Lung (tissue), 12 donors: ENCODE data around the gene MRC2. TPM values are rescaled to one million over a fixed set of nuclear protein-coding genes. Genes with fewer than 3 reads are reported as not detected.

Source experiments
- ATAC-seq: fragments of 200-7000 bp; cut with Tn5 transposase; one replicate; pipeline ENCODE4 v1.9.1; 2020; ENCODE audit warnings: moderate number of reproducible peaks; ENCODE audit not compliant: insufficient read depth, low FRiP score
- DNase-seq, 3 donors: peaks; one replicate each; pipeline ENCODE4 v3.0.0-alpha.2; 2013 to 2017
- H3K27ac ChIP-seq, 2 donors: one replicate each; pipeline ENCODE4 v1.5.1; 2013; ENCODE audit warnings: mild to moderate bottlenecking in 2 of 2, moderate library complexity in 2 of 2, control low read depth in 1 of 2, inconsistent platforms in 1 of 2, low read depth in 1 of 2, low read length in 1 of 2
- H3K27me3 ChIP-seq, 3 donors: one replicate each; pipeline ENCODE4 v1.5.1; 2013; ENCODE audit warnings: low read length in 2 of 3; ENCODE audit not compliant: control insufficient read depth in 3 of 3, insufficient read depth in 3 of 3
- H3K36me3 ChIP-seq, 4 donors: one replicate each; pipeline ENCODE4 v1.5.1; 2013; ENCODE audit warnings: low read length in 4 of 4, mild to moderate bottlenecking in 1 of 4, moderate library complexity in 1 of 4; ENCODE audit not compliant: control insufficient read depth in 4 of 4, insufficient read depth in 4 of 4
- H3K4me1 ChIP-seq, 5 donors: one replicate each; pipeline ENCODE4 v1.5.1; 2013; ENCODE audit warnings: low read length in 5 of 5, mild to moderate bottlenecking in 2 of 5, moderate library complexity in 1 of 5; ENCODE audit not compliant: control insufficient read depth in 5 of 5, insufficient read depth in 5 of 5
- H3K4me3 ChIP-seq: one replicate; pipeline ENCODE4 v1.5.1; 2013; ENCODE audit warnings: mild to moderate bottlenecking, control low read depth, moderate library complexity
- H3K9ac ChIP-seq, 2 donors: one replicate each; pipeline ENCODE4 v1.5.1; 2013; ENCODE audit warnings: low read length in 2 of 2, control low read depth in 1 of 2; ENCODE audit not compliant: insufficient read depth in 1 of 2
- H3K9me3 ChIP-seq, 4 donors: one replicate each; pipeline ENCODE4 v1.5.1; 2013; ENCODE audit warnings: low read length in 3 of 4, mild to moderate bottlenecking in 1 of 4, moderate library complexity in 1 of 4; ENCODE audit not compliant: control insufficient read depth in 4 of 4, insufficient read depth in 3 of 4
- WGBS, 2 donors: extraction: QIAGEN DNeasy Blood & Tissue Kit; methylation state at CpG; one replicate each; pipeline ENCODE4 v1.1.7; 2013; 5-methylcytosine and 5-hydroxymethylcytosine counted together
- polyA plus RNA-seq, 2 donors: library from polyadenylated mRNA; stranded (reverse); fragments of 200-250 nt; gene quantifications; one replicate each; pipeline ENCODE4 v1.2.1, GENCODE V29; 2013
- total RNA-seq, 2 donors: library from RNA; depleted of rRNA in 1 of 2; stranded (reverse); fragments of >200 nt in 1 of 2; gene quantifications; one replicate each; pipeline ENCODE4 v1.2.1, GENCODE V29; 2014 to 2021
- TF ChIP-seq, protein P1 (sequence below): IDR thresholded peaks from 2 replicates; pipeline ENCODE4 v1.5.1; 2012; ENCODE audit warnings: mild to moderate bottlenecking; ENCODE audit errors: control extremely low read depth, extremely low read depth
- donor health status: control.
- donor health status: control.
- donor health status: Bipolar disorder and iron deficiency.
- donor health status: healthy.
- donor health status: DM: yes; HTN: yes; CAD: no.

MRC2 gene
- total and polyA plus RNA-seq, 4 donors: 15.9 to 82.3 (median 68.5) TPM

DNA sequence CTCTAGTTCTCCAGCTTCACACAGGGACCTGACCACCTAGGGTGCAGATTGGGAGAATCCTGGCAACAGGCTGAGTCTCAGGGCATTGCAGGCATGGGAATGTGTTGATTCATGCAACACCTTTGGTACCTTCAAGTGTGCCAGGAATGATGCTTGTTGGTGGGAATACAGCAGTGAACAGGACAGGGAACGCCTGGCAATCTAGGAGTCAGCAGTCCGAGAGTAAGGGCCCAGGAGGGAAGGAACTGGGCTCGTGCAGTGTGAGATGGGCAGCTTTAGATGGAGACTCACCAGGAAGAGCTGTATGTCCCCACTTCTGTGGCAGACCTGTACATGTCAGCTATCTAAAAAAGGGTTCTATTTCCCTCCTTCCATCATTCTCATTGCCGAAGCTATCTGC lies 12.0 kb upstream of the MRC2 start:
- TF ChIP-seq, protein P1, sequence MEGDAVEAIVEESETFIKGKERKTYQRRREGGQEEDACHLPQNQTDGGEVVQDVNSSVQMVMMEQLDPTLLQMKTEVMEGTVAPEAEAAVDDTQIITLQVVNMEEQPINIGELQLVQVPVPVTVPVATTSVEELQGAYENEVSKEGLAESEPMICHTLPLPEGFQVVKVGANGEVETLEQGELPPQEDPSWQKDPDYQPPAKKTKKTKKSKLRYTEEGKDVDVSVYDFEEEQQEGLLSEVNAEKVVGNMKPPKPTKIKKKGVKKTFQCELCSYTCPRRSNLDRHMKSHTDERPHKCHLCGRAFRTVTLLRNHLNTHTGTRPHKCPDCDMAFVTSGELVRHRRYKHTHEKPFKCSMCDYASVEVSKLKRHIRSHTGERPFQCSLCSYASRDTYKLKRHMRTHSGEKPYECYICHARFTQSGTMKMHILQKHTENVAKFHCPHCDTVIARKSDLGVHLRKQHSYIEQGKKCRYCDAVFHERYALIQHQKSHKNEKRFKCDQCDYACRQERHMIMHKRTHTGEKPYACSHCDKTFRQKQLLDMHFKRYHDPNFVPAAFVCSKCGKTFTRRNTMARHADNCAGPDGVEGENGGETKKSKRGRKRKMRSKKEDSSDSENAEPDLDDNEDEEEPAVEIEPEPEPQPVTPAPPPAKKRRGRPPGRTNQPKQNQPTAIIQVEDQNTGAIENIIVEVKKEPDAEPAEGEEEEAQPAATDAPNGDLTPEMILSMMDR: no peak
- ATAC-seq: no peak
- peaks cover 6 to 22% (median 11%) of the 10 kb centered on the region in 4 donors for H3K36me3 ChIP-seq
- peaks cover 0 to 22% (median 2%) of the 10 kb centered on the region in 5 donors for H3K4me1 ChIP-seq
- no peak overlapping the region for H3K4me3 ChIP-seq
- DNase-seq: no peak
- 94 to 97% methylated on average over 4 of the region's 4 CpGs for WGBS, 2 donors
- no peak overlapping the region for H3K27ac ChIP-seq
- H3K27me3 ChIP-seq: no peaks in the 10 kb centered on the region
- peaks cover 0 to 2% (median 0%) of the 10 kb centered on the region in 4 donors for H3K9me3 ChIP-seq
- H3K9ac ChIP-seq: no peak overlapping the region

DNA sequence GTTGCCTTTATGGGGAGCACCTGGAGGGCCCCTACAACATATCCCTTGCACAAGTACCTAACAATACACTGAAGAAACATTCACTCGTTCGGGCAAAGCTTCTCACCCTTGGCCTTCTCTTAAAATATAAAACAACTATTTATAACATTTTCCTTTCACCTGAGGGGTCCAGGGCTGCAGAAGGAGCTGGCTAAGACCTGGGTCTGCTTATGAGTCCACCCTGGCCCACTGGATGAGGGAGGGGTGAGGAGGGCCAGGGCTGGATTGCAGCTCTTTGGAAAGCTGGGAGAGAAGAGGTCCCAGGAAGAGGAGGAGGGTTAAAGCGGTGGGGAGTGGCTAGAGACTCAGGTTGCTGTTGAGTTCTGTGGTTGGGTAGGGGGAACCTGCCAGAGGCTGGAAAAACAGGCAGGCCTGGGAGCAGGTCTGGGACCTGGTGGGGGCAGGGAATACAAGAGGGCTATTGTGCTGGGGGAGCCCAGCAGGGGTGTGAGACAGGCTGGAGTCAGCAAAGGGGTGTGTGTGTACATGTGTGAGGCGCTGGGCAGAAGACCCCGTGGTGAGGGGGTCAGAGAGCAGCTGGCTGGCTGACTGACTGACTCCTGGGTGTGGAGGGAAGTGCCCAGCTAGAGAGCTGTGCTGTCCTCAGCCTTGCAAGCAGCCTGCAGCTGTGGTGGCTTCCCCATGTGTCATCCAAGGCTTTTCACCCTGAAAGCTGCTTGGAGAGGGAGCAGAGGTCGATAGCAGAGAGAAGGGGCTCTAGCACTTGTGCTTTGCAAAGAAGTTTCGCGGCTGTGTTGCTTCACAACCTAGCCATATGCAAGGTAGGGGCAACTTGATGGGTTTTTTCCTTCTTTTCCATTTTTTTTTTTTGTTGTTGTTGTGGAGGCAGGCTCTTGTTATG lies 10.2 kb upstream of the MRC2 start:
- WGBS, 2 donors: 71 to 74% methylated on average over 8 of the region's 8 CpGs
- Histone ChIP-seq H3K4me3 (no peak overlapping the region), H3K9me3 (peaks cover 0 to 2% (median 0%) of the 10 kb centered on the region in 4 donors), H3K4me1 (peaks cover 0 to 22% (median 2%) of the 10 kb centered on the region in 5 donors), H3K9ac (no peak overlapping the region), H3K27me3 (no peaks in the 10 kb centered on the region), H3K36me3 (peaks cover 0 to 18% (median 4%) of the 10 kb centered on the region in 4 donors), H3K27ac (peak overlapping the region in 1 of 2 donors; percentile 10)
- TF ChIP-seq, protein P1: no peak
- DNase-seq (peak; percentile 29 to 59 (median 59)), ATAC-seq (no peak)

DNA sequence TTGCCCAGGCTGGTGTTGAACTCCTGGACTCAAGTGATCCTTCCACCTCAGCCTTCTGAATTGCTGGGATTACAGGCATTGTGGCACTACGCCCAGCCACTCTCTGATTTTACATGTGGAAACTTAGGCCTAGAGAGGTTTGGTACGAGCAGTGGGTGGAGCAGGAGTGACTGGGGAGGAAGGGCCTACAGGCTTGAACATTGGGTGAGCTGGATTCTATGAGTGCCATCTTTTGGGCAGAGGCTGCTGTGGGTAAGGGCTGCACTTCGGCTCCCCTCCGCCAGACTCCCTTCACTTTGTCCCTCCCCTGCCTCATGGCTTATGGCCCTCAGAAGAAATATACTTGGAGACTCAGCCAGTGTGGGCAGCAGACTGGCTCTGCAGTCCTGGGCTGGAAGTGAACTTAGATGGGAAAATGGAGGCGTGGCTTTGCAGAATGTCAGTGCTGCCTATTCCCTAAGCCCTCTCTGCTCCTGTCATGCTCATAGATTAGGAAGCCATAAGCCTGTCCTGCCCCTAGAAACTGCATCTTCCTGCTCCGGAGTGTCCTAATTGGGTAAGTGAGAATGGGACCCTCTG lies 9.5 kb upstream of the MRC2 start:
- WGBS, 2 donors: 74 to 80% methylated on average over 6 of the region's 6 CpGs
- Histone ChIP-seq H3K27me3 (no peaks in the 10 kb centered on the region), H3K27ac (no peak overlapping the region), H3K9me3 (peaks cover 0 to 2% (median 0%) of the 10 kb centered on the region in 4 donors), H3K36me3 (peaks cover 0 to 18% (median 4%) of the 10 kb centered on the region in 4 donors), H3K4me3 (no peak overlapping the region), H3K4me1 (peaks cover 0 to 22% (median 2%) of the 10 kb centered on the region in 5 donors), H3K9ac (no peak overlapping the region)
- ATAC-seq (no peak), DNase-seq (peak in 1 of 3 donors; percentile 46)
- TF ChIP-seq, protein P1: no peak
